IPS-NIHi7 (cell line): ENCODE results near the gene SUPT3H.

Experiments used
- DNase-seq: peaks from one replicate; pipeline ENCODE4 v3.0.0; 2012; ENCODE audit warnings: mixed read lengths; ENCODE audit errors: extremely low spot score

Gene SUPT3H

DNA sequence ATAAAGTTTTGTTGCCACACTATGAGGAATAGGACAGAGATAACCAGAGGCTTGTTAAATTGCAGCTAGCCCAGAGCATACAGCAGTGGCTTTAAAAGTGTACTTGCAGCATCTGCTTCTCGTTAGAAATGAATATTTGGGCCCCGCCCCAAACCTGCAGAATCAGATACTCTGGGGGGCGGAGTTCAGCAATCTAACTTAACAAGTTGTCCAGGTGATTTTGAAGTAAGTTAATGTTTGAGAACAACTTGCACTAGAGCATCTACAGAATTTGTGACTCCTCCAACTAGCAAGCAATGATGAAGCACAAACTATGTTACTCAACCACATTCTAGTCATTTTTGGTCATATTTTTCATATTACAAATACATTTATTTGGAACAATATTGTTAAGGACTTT lies 10.6 kb upstream of the SUPT3H start:
- no peak for DNase-seq

DNA sequence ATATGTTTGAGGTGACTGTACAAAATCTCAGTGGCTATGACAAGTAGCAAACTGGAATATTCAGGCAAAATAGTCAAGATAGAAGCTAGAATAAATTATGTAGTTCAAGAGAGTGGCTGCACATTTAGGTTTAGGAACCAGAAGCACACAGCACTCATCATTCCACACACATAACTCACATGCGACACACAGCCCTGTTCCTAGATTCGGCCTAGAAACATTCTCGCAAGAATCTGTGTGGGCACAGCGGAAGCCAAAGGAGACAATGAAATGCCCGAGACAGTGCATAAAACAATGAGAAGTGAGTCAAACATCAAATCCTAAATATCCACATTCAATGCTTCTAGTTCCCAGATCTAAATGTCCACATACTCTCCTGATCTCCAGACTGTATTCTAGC lies 9.5 kb upstream of the SUPT3H start:
- no peak for DNase-seq

DNA sequence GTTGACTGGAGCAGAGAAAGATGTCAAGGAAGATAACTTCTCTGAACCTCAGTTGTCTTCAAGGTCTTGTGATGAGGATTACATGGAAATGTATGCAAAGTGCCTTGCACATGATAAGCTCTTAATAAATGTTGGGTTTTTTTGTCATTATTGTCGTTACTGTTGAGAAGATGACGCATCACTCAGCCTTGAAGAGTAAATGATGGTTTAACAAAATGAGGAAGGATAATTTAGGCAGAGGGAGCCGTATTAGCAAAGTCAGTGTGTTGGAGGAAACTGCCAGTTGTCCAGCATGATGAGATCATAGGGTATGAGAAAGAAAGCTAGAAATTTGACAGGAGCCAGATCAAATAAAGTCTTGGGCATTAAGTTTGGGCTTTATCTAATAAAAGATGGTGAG lies 8.8 kb upstream of the SUPT3H start:
- DNase-seq: no peak

DNA sequence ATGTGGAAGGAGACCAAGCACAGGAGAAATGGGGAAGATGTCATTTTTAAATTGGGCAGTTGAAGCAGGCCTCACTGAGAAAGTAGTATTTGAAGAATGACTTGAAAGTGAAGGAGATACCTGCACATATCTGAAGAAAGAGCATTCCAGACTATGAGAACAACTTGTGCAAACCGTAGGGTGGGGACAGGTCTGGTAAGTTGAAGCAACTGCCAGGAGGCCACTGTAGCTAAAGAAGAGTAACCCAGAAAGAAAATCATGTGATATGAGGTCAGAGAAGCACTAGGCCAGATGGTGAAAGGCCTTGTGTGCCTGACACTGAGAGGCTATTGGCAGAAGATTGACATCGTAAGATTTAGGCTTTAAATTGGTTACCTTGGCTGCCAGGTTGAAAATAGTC lies 4.7 kb upstream of the SUPT3H start:
- no peak for DNase-seq

DNA sequence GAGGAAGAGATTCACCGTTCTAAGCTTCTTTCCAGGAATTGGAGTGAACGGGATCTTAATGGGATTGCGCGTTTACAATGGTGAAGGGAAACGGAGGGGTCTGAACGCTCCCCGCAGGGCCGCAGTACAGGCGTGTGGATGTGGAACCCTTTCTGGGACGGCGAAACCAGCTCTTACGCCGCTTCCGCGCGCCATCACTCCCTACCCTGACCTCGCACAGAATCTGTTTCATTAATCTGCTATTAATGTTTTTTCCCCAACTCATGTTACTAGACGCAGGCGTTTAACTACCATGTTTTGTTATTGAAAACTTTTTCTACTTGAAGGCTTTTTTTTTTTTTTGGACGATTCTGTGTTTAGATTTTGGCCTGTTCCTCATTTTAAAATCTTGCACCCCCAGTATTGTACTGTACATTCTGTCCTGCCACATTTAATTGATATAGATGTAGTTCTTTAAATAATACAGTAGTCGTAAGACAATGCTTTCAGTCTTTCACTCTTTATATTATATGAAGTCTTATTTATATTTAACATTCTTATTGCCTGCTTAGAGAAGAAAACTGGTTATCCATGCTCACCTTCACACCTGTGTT lies 696 bp upstream of the SUPT3H start:
- peak; percentile 22 for DNase-seq

DNA sequence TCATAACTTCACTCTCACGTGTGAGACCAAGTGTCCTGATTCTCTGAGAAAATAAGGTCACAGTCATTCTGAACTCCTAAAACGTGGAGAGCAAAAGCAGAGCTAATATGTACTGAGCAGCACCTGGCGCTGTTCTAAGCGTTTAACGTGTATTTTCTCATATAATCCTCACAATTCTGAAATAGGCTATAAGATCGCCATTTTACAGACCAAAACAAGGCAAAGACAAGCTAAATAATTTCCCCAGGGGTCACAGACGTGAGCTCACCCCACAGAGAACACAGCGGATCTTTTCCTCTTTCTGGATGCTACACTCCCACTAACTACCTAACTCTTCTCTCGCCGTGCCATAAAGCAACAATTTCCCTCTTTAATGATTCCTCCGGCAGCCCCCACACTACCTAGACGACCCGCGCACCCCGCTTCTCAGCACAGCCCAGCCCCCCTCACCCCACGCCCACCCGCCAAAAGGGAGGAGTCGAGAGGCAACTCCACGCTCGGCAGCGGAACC lies 636 bp downstream of the SUPT3H start:
- no peak for DNase-seq

DNA sequence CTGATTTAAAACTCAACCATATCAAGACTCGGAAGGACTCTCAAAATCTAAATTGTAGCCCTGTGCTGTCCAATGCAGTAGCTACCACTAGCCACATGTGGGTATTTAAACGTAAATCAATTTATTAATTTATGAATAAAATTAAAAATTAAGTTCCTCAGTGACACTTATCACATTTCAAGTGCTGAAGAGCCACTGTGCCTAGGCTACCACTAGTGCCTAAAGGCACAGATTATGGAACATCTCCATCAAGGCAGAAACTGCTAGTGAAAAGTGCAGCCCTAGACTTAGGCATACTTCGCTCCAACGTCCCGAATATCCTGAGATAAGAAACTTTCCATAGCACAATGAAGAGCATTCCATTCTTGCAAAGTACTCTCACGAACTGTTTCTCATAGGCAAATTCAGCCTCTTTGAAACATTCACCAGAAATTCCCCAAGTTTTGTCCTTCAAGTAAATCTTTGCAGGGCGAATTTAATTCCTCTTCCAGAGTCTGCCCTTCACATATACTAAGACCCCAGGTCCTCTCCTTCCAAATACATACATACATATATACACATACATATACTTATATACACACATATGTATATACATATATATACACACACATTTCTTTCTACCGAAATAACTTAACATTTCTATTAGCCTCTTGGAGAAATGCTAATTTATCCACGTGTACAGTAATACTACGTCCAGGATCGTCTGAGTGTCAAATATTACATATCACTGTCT lies 1.3 kb downstream of the SUPT3H start:
- DNase-seq: no peak

DNA sequence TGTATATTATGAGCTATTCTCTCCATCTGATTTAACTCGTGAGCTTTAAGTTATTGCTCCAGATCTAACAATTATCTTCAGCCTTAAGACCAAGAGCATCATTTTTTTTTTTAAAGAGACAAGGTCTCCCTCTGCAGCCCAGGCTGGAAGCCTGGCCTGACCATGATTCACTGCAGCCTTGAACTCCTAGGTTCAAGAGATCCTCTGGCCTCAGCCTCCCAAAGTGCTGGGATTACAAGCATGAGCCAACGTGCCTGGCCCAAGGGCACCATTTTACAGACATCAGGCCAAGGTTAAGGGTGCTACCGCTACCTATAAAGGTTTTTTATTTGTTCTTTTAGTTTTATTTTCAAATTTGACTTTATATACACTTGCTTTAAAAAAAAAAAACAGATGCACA lies 2.3 kb downstream of the SUPT3H start:
- DNase-seq: no peak

DNA sequence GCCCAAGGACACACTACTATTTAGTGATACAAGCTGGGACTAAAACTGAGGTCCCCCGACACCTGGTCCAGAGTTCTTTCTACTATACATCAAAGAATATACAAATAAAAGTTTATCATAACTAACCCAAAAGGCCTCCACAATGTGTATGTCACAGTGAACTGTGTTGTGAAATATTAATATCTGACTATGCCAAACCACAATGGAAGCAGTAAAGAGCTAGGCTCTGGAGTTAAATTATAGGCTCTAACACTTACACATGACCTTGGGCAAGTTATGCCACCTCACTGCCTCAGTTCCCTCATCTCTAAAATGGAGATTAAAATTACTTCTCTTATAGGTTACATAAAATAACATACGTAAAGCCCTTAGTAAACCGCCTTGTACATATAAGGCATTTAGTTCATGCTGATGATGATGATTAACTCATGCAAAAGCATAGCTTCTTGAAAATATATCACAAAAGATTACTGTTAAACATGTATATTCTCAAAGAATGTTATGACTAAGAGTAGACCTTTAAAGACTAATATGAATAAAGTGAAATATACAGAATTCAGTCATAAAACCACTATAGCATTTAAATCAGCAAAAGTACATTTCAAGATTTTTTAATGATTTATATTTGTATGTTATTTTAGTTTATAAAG lies 5.7 kb downstream of the SUPT3H start:
- DNase-seq: no peak

DNA sequence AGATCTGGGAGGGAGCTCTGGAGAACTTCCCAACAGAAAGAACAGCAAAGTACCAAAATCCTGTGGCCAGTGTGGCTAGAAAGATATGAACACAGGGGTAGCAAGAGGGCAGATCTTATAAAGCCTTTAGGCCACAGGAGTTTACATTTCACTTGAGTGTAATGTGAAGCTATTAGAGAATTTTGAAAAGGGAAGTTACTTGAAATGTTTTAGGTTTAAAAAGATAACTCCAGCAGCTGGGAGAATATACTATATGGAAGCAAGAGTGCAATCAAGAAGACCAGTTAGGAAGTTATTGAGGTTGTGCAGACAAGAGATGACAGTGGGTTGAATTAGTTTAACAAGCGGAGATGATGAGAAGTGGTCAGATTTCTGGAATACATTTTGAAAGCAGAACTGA lies 7.9 kb downstream of the SUPT3H start:
- no peak for DNase-seq

DNA sequence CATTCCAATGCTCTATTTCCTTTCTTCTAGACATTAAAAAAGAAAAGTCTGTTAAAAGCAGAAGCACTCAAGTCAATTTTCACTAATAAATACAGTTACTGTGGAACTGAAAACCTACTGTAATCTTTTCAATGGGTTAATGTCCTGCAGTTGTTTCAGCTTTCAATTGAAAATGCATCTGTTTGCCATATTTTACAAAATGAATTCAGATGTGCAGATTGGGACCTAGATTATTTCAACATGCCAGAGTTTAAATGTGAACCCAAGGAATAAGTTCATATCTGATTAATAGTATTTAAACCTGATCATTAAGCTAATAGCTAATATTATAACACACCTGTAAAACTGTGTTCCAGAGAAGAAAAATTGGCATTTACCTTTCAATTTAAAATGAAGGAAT lies 9.7 kb downstream of the SUPT3H start:
- DNase-seq: no peak

DNA sequence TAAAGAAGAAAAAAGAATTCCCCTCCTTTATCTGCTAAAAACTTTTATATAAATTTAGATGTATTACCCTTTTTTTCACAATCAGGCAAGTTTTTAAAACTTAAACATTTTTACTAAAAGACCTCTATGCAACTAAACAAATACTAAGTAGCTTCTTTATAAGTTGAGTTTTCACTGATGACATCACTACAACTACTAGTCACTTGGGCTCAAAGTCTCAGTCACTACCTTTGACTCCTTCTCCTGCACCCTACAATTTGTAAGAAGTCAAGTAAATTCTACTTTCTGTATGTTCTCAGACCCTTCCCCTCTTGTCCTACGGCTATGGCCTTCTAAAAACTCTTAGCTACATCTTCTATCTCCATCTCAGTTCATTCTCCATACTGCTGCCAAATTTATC lies 11.2 kb downstream of the SUPT3H start:
- DNase-seq: no peak

DNA sequence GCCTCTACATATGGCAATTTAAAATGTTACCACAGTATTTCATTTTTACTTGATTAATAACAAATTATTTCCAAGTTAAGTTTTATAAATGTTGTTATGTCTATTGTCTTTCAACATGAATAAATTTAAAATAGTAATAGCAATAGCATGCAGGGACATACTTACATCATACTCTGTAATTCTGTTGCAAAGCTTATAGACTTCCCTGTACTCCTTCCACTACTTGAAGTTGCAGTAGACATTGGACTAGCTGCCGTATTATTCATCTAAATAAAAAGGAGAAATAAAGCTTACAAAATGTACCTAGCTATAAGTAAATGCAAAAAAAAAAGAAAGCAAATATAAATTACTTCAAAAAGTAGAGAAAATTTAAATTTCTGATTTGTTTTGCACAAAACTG lies 12.7 kb downstream of the SUPT3H start:
- DNase-seq: no peak

DNA sequence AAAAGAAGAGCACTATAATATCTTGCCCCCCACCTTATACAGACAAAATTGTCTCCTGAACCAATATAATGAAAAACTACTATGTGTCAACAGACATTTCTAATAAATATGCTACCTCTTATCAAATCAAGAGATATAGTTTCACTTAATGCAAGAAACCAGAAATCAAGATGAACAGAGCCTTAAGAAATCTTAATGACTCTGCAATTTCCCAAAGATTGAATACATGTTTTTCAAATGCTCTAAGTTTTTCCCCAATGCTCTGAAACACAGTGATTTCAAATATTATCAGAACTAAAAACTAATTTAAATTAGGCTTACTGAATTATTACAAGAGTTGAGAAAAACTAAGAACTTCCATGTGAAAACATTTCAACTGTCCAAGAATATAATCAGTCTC lies 13.3 kb downstream of the SUPT3H start:
- no peak for DNase-seq

DNA sequence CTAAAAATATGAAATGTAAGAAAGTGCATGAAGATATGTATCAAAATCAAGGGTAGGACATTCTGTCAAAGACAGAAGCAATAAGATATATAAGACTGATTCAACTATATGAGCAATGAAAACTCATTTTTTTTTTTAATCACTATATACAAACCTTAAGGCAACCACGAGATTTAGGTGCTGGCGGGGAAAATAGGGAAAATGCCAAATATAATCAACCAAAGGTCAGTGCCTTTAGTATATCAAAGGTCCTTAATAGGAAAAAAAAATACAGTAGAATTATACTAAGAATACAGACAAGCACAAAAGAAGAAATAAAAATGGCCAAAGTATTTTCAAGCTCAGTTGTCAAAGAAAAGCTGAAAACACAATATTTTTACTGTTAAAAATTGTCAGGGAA lies 24.1 kb downstream of the SUPT3H start:
- DNase-seq: no peak

DNA sequence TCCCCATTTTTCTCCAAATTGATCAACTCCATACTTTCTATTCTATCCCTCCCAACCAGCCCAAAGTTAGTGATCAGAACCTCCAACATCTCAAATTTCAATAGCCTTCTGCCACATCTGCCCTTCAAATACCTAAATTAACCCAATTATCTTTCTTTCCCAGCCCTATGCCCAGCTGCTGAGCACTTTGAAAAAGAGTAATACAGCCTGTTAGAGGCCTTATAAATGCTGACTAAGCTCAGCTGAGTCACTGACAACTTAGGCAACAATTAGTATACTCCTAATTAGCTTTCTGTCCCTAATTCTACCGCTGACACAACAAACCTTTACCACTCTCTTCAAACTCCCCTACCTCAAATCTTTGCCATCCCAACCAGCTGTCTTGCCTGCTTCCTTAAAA lies 26.1 kb downstream of the SUPT3H start:
- no peak for DNase-seq

DNA sequence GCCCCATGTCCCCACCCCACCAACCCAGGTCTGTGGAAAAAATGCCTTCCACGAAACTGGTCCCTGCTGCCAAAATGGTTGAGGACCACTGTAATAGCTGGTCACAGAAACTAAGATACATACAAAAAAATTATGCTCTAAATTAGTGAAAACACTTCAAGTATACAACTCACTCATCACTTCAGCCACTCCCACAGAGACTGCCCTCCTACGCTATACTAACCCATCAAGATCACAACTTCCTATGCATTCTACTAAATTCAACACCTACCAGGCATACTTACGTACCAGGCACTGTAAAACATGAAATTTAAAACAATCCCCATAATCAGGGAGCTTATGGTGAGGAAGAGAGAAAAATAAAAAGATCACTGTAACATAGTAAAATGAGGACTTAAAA lies 26.7 kb downstream of the SUPT3H start:
- DNase-seq: no peak

DNA sequence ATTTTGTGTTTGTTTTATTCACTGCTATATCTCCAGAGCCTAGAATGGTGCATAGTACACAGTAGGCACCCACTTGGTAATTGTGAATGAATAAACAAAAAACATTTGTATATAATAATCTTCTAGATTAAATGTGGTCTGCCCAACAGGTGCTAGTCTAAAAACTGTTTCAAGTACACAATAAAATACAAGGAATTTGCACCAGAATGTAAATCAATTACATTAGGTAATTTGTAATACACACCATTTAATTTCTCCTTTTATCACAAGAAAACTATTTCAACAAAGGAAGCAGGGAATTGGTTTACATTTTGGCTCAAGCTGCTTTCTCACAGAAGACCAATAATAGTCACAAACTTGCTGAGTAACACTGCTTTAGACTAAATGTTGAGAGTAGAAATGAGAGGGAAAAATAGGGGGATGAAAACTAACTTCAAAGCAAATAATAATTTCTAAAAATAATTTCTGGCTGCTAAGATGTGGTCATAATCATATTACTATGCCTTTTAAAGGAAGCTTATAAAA lies 27.5 kb downstream of the SUPT3H start:
- DNase-seq: no peak

DNA sequence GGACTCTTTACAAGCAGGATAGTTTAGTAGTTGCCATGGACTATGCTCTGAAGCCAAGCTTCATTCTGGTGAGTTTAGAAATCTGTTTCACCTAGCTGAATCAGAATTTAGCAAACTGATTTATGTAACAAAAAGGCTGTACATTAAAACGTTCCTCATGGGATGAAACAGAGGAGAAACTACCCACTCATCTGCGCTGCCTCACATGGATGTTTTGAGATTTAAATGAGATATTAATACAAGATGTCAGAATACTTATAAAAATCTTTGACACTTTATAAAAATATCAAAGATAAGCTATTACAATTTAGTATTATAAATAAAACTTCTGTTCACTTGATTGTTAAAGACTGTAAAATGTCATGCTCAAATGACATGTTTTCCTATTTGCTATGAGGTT lies 32.8 kb downstream of the SUPT3H start:
- no peak for DNase-seq

DNA sequence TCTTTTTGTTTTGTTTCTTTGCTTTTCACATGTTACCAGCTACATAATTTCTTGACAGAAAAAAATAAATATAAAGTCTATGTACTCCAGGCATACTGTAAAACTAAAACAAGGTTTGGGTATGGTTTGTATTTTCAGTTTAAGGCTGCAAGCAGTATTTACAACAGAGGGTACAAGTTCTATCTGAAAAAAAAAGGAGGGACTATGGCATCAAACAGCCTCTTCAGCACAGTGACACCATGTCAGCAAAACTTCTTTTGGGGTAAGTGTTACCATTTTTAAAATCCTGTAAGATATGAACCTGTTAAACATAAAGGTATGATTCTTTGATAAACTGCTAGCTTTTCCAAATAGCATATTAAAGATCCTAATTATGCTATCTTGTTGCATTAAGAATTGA lies 49.2 kb downstream of the SUPT3H start:
- DNase-seq: no peak

DNA sequence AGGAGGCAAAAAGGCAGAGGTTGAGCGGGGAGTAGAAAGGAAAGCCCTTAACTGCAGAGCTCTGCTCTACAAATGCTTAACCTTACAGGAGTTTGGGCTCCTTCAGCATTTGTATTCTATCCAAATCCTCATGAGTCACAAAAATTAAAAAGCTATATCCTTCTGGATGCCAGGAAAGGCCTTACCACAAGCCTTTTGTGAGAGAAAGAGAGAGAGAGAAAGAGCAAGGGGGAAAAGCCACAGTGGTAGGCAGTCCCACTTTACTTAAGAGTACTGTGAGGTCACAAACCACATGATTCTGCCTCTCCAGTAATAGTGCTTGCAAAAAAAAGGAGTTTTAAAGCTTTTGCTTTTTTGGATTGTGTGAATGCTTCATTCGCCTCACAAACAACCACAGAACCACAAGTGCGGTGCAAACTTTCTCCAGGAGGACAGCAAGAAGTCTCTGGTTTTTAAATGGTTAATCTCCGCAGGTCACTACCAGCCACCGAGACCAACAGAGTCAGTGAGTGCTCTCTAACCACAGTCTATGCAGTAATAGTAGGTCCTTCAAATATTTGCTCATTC lies 49.7 kb downstream of the SUPT3H start, which contains the start of gene RUNX2:
TSS of gene RUNX2 (plus strand) at position 375 of the 567 bp plus-strand sequence. CDS start 397 bp downstream, outside the sequence.
- DNase-seq: peak; percentile 29

DNA sequence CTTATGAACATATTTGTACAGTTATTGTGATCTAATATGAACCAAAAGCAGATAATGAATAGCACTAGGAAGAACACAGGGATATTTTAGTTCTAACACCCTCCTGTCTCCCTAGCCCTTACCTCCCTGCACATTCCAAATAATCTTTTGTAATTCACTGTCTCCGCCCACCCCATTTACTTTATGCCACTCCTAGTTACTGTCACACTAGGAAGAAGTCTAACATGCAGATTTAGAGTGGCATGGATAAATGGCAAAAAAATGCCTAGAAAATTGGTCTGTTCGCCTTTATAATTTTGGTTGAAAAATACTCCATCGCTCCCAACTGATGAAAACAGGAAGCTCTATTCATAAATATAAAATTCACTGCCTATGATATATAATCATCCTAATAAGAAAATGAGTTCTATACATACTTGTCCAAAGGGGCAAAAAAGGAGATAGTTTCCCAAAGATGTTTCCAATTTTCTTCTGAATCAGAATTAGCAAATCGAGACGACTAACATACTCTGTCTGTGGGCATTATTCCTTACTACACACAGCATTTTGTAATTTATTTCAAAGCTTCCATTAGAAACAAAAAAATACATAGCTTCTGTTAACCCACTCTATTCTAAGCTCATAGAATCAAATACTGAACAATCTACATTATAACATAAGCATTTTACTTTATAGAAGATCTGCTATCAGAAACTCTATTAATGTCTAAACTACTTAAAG lies 50.9 kb downstream of the SUPT3H start:
- DNase-seq: no peak
